Loucy (cell line): ENCODE measurements around the gene ITGB7.

Source experiments
- CTCF ChIP-seq: fragments of 200-600 bp; sonication (generic); conservative IDR thresholded peaks from 2 replicates; pipeline ENCODE4 v1.5.1; 2014; ENCODE audit warnings: mild to moderate bottlenecking, antibody characterized with exemption, low read length
- EZH2phosphoT487 ChIP-seq: fragments of 200-600 bp; IDR thresholded peaks from 2 replicates; pipeline ENCODE4 v1.6.1; 2018; ENCODE audit warnings: antibody characterized with exemption, mild to moderate bottlenecking, moderate library complexity, borderline replicate concordance

GRCh38 chr12:53179687-53180219 is 27.3 kb downstream of the ITGB7 start:
- TF ChIP-seq CTCF (no peak), EZH2phosphoT487 (no peak)
